ENCODE data around the gene DECR2. TPM values are rescaled to one million over a fixed set of nuclear protein-coding genes. Genes with fewer than 3 reads are reported as not detected.

DECR2 gene
- total RNA-seq, 1 donor from 2014 or later = 7.1 TPM

DNA sequence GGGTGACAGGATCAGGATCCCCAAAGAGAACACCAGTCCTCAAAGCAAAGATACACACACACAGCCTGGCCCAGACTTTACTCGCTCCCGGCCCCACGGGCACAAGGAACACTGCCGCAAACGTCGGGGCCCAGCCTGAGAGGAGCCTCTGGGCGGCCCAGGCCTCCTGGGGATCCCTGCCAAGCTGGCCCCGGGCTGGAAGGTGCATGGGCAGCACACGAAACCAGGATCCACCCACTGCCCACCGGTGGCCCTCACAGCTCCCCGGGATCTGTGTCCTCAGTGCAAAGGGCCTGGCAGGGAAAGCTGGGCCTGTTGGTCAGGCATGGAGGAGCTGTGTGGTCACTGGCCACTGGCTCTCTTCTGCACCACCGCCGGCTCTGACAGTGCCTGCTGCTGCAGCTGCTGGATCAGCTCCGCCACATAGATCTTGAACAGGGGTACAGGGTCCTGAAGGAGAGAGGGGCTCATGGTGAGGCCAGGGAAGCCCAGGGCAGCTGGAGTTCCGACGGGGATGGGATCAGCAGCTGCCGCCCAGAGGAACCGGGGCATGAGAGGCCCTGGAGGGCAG, 34.3 kb upstream of the DECR2 start:
- peak overlapping the region; percentile 59 for H3K4me3 Mint-ChIP-seq

DNA sequence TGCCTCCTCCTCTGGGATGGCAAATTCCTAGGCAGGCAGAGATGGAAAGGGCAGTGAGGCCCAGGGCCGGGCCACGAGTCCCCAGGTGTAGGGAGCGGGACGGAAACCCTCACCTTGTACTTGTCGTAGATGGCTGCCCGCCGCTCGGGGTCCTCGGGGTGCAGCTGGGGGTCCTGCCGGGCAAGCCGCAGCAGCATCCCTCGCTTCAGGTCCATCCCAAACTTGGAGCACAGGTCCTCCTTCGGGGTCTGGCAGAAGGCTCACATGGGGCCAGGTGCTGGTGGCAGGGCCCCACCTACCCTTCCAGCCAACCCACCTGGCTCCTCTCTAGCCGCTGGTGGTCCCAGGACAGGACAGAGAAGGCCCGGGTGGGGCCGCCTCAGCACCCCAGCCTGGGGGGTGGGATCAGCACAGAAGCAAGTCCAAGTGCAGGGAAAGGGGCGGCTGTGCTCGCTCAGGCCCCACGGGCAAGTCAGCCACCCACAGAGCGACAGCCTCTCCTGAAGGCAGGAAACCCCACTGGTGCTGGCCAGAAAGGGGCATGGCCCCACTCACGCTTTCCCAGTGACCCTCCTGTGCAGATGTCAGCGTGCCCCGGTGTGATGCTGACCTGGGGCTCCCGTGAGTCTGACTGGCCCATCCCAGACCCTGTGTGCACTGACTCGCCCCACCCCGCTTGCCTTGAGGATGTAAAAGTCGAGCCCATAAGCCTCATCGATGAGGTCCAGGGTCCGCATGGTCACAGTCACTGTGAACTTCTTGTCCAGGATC, 33.1 kb upstream of the DECR2 start:
- no peak for DNase-seq (ENCODE audit: low spot score)
- H3K9me3 ChIP-seq (ENCODE audit: low read depth) = no peaks in the 10 kb centered on the region
- no peaks in the 10 kb centered on the region for H3K79me2 ChIP-seq (ENCODE audit: low read depth)
- no peak for TF ChIP-seq EZH2phosphoT487 (IDR thresholded peaks at IDR 0.05)
- TF ChIP-seq, protein P1, sequence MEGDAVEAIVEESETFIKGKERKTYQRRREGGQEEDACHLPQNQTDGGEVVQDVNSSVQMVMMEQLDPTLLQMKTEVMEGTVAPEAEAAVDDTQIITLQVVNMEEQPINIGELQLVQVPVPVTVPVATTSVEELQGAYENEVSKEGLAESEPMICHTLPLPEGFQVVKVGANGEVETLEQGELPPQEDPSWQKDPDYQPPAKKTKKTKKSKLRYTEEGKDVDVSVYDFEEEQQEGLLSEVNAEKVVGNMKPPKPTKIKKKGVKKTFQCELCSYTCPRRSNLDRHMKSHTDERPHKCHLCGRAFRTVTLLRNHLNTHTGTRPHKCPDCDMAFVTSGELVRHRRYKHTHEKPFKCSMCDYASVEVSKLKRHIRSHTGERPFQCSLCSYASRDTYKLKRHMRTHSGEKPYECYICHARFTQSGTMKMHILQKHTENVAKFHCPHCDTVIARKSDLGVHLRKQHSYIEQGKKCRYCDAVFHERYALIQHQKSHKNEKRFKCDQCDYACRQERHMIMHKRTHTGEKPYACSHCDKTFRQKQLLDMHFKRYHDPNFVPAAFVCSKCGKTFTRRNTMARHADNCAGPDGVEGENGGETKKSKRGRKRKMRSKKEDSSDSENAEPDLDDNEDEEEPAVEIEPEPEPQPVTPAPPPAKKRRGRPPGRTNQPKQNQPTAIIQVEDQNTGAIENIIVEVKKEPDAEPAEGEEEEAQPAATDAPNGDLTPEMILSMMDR (IDR thresholded peaks at IDR 0.05) = no peak
- TF ChIP-seq EZH2 (IDR thresholded peaks at IDR 0.05) = no peak
- no peak overlapping the region for H3K4me3 ChIP-seq
- H3K4me1 ChIP-seq = peaks cover 4% of the 10 kb centered on the region
- peaks cover 13% of the 10 kb centered on the region for H3K4me1 Mint-ChIP-seq
- H3K27me3 Mint-ChIP-seq (ENCODE audit: insufficient read depth, low read depth) = peaks cover 5% of the 10 kb centered on the region
- H3K27ac ChIP-seq = no peak overlapping the region
- H2AFZ ChIP-seq (replicated peaks) = no peak overlapping the region
- H3K36me3 Mint-ChIP-seq = peaks cover 4% of the 10 kb centered on the region
- peaks cover 14% of the 10 kb centered on the region for H4K20me1 ChIP-seq (ENCODE audit: low read depth)
- H3K27me3 ChIP-seq = no peaks in the 10 kb centered on the region
- no peak overlapping the region for H3K9ac ChIP-seq
- no peak overlapping the region for H3K4me2 ChIP-seq
- no peak overlapping the region for H3K27ac Mint-ChIP-seq
- peaks cover 5% of the 10 kb centered on the region for H3F3A ChIP-seq (ENCODE audit: low read depth)
- H3K4me3 Mint-ChIP-seq = no peak overlapping the region
- no peaks in the 10 kb centered on the region for H3K9me3 Mint-ChIP-seq
- H3K36me3 ChIP-seq = no peaks in the 10 kb centered on the region

More for the DNA sequence above, 34.3 kb upstream of the DECR2 start:
- Histone ChIP-seq H3K79me2 (ENCODE audit: low read depth) (no peaks in the 10 kb centered on the region), H4K20me1 (ENCODE audit: low read depth) (peaks cover 14% of the 10 kb centered on the region), H3K27me3 (no peaks in the 10 kb centered on the region), H2AFZ (replicated peaks) (no peak overlapping the region), H3K27ac (no peak overlapping the region), H3K36me3 (no peaks in the 10 kb centered on the region), H3F3A (ENCODE audit: low read depth) (peaks cover 5% of the 10 kb centered on the region), H3K4me2 (no peak overlapping the region), H3K9me3 (ENCODE audit: low read depth) (no peaks in the 10 kb centered on the region), H3K4me1 (peaks cover 4% of the 10 kb centered on the region), H3K4me3 (no peak overlapping the region), H3K9ac (no peak overlapping the region)
- TF ChIP-seq EZH2phosphoT487 (IDR thresholded peaks at IDR 0.05) (no peak), EZH2 (IDR thresholded peaks at IDR 0.05) (no peak)
- TF ChIP-seq, protein P1 (IDR thresholded peaks at IDR 0.05) = no peak
- Mint-ChIP-seq H3K4me1 (peaks cover 15% of the 10 kb centered on the region), H3K27me3 (ENCODE audit: insufficient read depth, low read depth) (peaks cover 5% of the 10 kb centered on the region), H3K27ac (no peak overlapping the region), H3K9me3 (no peaks in the 10 kb centered on the region), H3K36me3 (peaks cover 4% of the 10 kb centered on the region)
- DNase-seq (ENCODE audit: low spot score) = no peak

DNA sequence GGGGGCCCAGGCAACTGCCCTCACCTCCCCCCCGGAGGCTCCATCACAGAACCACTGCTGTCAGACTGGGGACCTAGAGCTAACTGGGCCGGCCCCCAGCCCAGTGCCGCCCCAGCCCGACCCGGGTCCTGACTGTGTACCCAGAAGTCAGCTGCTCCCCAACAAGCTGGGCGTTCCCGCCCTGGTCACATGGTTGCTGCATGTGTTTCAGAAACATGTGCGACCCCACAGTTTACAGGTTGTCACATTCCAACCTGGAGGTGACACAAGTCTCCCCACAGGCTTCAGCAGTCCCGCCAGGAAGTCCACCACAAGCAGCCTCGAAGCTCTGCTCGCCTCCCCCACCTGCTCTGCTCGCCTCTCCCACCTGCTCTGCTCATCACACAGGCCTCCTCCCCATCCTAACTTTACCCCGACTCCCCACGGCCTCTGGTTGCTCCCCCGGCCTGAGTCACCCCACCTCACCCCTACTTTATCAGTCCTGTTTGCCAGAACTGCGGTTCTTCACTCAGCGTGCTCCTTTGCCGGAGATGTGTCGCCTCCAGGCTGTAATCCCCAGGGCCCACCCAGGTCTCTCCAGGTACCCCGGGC, 32.3 kb upstream of the DECR2 start:
- Histone ChIP-seq H3K27me3 (no peaks in the 10 kb centered on the region), H2AFZ (replicated peaks) (no peak overlapping the region), H3K4me1 (peaks cover 4% of the 10 kb centered on the region), H3K36me3 (no peaks in the 10 kb centered on the region), H3K4me3 (peak overlapping the region; percentile 46), H3K4me2 (peak overlapping the region; percentile 74), H3K27ac (no peak overlapping the region), H4K20me1 (ENCODE audit: low read depth) (peaks cover 14% of the 10 kb centered on the region), H3K9me3 (ENCODE audit: low read depth) (no peaks in the 10 kb centered on the region), H3K79me2 (ENCODE audit: low read depth) (no peaks in the 10 kb centered on the region), H3K9ac (no peak overlapping the region), H3F3A (ENCODE audit: low read depth) (peaks cover 5% of the 10 kb centered on the region)
- H3K9me3 Mint-ChIP-seq = no peaks in the 10 kb centered on the region
- H3K36me3 Mint-ChIP-seq = peaks cover 4% of the 10 kb centered on the region
- peaks cover 3% of the 10 kb centered on the region for H3K27me3 Mint-ChIP-seq (ENCODE audit: insufficient read depth, low read depth)
- TF ChIP-seq, protein P1 (IDR thresholded peaks at IDR 0.05) = no peak
- no peak for TF ChIP-seq EZH2phosphoT487 (IDR thresholded peaks at IDR 0.05)
- TF ChIP-seq EZH2 (IDR thresholded peaks at IDR 0.05) = no peak
- no peak overlapping the region for H3K27ac Mint-ChIP-seq
- H3K4me1 Mint-ChIP-seq = peaks cover 9% of the 10 kb centered on the region
- H3K4me3 Mint-ChIP-seq = peak overlapping the region; percentile 77
- DNase-seq (ENCODE audit: low spot score) = no peak
